Lung (tissue), 12 donors: Measurements from ENCODE around the gene EDN1. TPM values are rescaled to one million over a fixed set of nuclear protein-coding genes. Genes with fewer than 3 reads are reported as not detected.

ENCODE experiments used
- ATAC-seq: fragments of 200-7000 bp; cut with Tn5 transposase; one replicate; pipeline ENCODE4 v1.9.1; 2020; ENCODE audit warnings: moderate number of reproducible peaks; ENCODE audit not compliant: insufficient read depth, low FRiP score
- DNase-seq, 3 donors: peaks; one replicate each; pipeline ENCODE4 v3.0.0-alpha.2; 2013 to 2017
- H3K27ac ChIP-seq, 2 donors: one replicate each; pipeline ENCODE4 v1.5.1; 2013; ENCODE audit warnings: mild to moderate bottlenecking in 2 of 2, moderate library complexity in 2 of 2, control low read depth in 1 of 2, inconsistent platforms in 1 of 2, low read depth in 1 of 2, low read length in 1 of 2
- H3K27me3 ChIP-seq, 3 donors: one replicate each; pipeline ENCODE4 v1.5.1; 2013; ENCODE audit warnings: low read length in 2 of 3; ENCODE audit not compliant: control insufficient read depth in 3 of 3, insufficient read depth in 3 of 3
- H3K36me3 ChIP-seq, 4 donors: one replicate each; pipeline ENCODE4 v1.5.1; 2013; ENCODE audit warnings: low read length in 4 of 4, mild to moderate bottlenecking in 1 of 4, moderate library complexity in 1 of 4; ENCODE audit not compliant: control insufficient read depth in 4 of 4, insufficient read depth in 4 of 4
- H3K4me1 ChIP-seq, 5 donors: one replicate each; pipeline ENCODE4 v1.5.1; 2013; ENCODE audit warnings: low read length in 5 of 5, mild to moderate bottlenecking in 2 of 5, moderate library complexity in 1 of 5; ENCODE audit not compliant: control insufficient read depth in 5 of 5, insufficient read depth in 5 of 5
- H3K4me3 ChIP-seq: one replicate; pipeline ENCODE4 v1.5.1; 2013; ENCODE audit warnings: mild to moderate bottlenecking, control low read depth, moderate library complexity
- H3K9ac ChIP-seq, 2 donors: one replicate each; pipeline ENCODE4 v1.5.1; 2013; ENCODE audit warnings: low read length in 2 of 2, control low read depth in 1 of 2; ENCODE audit not compliant: insufficient read depth in 1 of 2
- H3K9me3 ChIP-seq, 4 donors: one replicate each; pipeline ENCODE4 v1.5.1; 2013; ENCODE audit warnings: low read length in 3 of 4, mild to moderate bottlenecking in 1 of 4, moderate library complexity in 1 of 4; ENCODE audit not compliant: control insufficient read depth in 4 of 4, insufficient read depth in 3 of 4
- CTCF ChIP-seq: IDR thresholded peaks from 2 replicates; pipeline ENCODE4 v1.5.1; 2012; ENCODE audit warnings: mild to moderate bottlenecking; ENCODE audit errors: control extremely low read depth, extremely low read depth
- WGBS, 2 donors: extraction: QIAGEN DNeasy Blood & Tissue Kit; methylation state at CpG; one replicate each; pipeline ENCODE4 v1.1.7; 2013; 5-methylcytosine and 5-hydroxymethylcytosine counted together
- polyA plus RNA-seq, 2 donors: library from polyadenylated mRNA; stranded (reverse); fragments of 200-250 nt; gene quantifications; one replicate each; pipeline ENCODE4 v1.2.1, GENCODE V29; 2013
- total RNA-seq, 2 donors: library from RNA; depleted of rRNA in 1 of 2; stranded (reverse); fragments of >200 nt in 1 of 2; gene quantifications; one replicate each; pipeline ENCODE4 v1.2.1, GENCODE V29; 2014 to 2021
- donor health status: control.
- donor health status: control.
- donor health status: Bipolar disorder and iron deficiency.
- donor health status: healthy.
- donor health status: DM: yes; HTN: yes; CAD: no.

EDN1 gene
- total and polyA plus RNA-seq, 4 donors, result 18.4 to 112 (median 40.3) TPM

DNA sequence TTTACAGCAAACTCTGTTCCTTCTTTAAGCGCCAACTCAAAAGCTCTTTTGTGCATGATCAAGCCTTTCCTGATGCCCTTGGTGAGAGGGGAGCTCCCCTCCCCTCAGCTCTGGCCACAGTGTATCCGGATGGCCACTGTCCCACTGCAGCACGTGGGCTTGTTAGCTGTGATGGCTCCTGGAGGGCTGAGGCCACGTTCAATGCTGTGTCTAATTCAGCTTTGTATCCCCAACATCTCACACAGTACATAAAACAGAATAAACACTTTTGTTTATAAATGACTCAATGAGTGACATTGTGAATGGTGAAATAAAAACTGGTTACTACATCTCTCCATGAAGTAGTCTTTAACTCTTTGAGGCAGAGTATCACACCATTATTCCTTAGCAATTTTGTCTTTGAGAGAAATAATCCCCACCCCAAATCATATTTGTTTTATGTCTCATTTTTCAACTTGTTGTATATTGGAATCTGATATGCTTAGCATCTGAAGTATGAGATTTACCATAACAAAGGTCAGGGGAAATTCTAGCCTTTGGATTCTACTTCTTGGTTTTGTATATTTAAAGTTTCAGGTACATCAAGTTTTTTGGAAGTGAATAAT is 44.5 kb downstream of the EDN1 start:
- H3K36me3 ChIP-seq, result no peaks in the 10 kb centered on the region
- no peak for ATAC-seq

GRCh38 chr6:12335131-12335527 is 45.0 kb downstream of the EDN1 start:
- Histone ChIP-seq H3K9me3 (no peaks in the 10 kb centered on the region), H3K27ac (no peak overlapping the region), H3K27me3 (no peaks in the 10 kb centered on the region), H3K4me3 (no peak overlapping the region), H3K36me3 (no peaks in the 10 kb centered on the region), H3K4me1 (peaks cover 0 to 13% (median 0%) of the 10 kb centered on the region in 5 donors), H3K9ac (no peak overlapping the region)
- DNase-seq, result no peak
- no peak for ATAC-seq
- TF ChIP-seq CTCF, result no peak
- WGBS, 2 donors, result 62 to 76% methylated on average over 1 of the region's 1 CpG

More for the DNA sequence above, 44.5 kb downstream of the EDN1 start:
- 77 to 84% methylated on average over 4 of the region's 4 CpGs for WGBS, 2 donors
- Histone ChIP-seq H3K9ac (no peak overlapping the region), H3K27ac (no peak overlapping the region), H3K4me1 (peaks cover 0 to 13% (median 0%) of the 10 kb centered on the region in 5 donors), H3K9me3 (no peaks in the 10 kb centered on the region), H3K27me3 (no peaks in the 10 kb centered on the region), H3K4me3 (no peak overlapping the region)
- no peak for TF ChIP-seq CTCF
- no peak for DNase-seq

- Histone ChIP-seq H3K36me3 (no peaks in the 10 kb centered on the region), H3K9me3 (no peaks in the 10 kb centered on the region), H3K9ac (no peak overlapping the region), H3K4me3 (no peak overlapping the region), H3K4me1 (peaks cover 0 to 13% (median 0%) of the 10 kb centered on the region in 5 donors), H3K27me3 (no peaks in the 10 kb centered on the region), H3K27ac (peak overlapping the region in 1 of 2 donors; percentile 52)
- WGBS, 2 donors, result 73 to 93% methylated on average over 1 of the region's 1 CpG
- ATAC-seq (no peak), DNase-seq (no peak)
- TF ChIP-seq CTCF, result no peak
Observed at GRCh38 chr6:12335717-12336116, 45.6 kb downstream of the EDN1 start.
